ENCODE data around the gene BCCIP.

GRCh38 chr10:125881192-125881591, 57.8 kb downstream of the BCCIP start, which contains the start of gene DHX32:
- TF ChIP-seq CTCF (IDR thresholded peaks at IDR 0.05; ENCODE audit: low read depth, low read length) (no peak), POLR2A (IDR thresholded peaks at IDR 0.05; ENCODE audit: extremely low read depth, insufficient read length) (no peak), MAX (IDR thresholded peaks at IDR 0.05; ENCODE audit: low read depth, low read length) (no peak)
